ENCODE results near the gene DNAJC4.

- TF ChIP-seq, protein P1, sequence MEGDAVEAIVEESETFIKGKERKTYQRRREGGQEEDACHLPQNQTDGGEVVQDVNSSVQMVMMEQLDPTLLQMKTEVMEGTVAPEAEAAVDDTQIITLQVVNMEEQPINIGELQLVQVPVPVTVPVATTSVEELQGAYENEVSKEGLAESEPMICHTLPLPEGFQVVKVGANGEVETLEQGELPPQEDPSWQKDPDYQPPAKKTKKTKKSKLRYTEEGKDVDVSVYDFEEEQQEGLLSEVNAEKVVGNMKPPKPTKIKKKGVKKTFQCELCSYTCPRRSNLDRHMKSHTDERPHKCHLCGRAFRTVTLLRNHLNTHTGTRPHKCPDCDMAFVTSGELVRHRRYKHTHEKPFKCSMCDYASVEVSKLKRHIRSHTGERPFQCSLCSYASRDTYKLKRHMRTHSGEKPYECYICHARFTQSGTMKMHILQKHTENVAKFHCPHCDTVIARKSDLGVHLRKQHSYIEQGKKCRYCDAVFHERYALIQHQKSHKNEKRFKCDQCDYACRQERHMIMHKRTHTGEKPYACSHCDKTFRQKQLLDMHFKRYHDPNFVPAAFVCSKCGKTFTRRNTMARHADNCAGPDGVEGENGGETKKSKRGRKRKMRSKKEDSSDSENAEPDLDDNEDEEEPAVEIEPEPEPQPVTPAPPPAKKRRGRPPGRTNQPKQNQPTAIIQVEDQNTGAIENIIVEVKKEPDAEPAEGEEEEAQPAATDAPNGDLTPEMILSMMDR (IDR thresholded peaks at IDR 0.05; ENCODE audit: poor library complexity, severe bottlenecking) = no peak
- TF ChIP-seq EZH2 (IDR thresholded peaks at IDR 0.05; ENCODE audit: borderline replicate concordance, insufficient read depth, low read length, poor library complexity, severe bottlenecking) (no peak), SMC3 (conservative IDR thresholded peaks at IDR 0.05; ENCODE audit: poor library complexity) (no peak), EP300 (conservative IDR thresholded peaks at IDR 0.05; ENCODE audit: poor library complexity, severe bottlenecking) (no peak)
Observed at GRCh38 chr11:64209563-64209843, 20.8 kb upstream of the DNAJC4 start.

Data from neural cell (in vitro differentiated cells).